KG1 (cell line): ENCODE measurements around the gene VPS26B.
"Not testable (repeated sequence)": the region's sequence is repeated elsewhere in the genome, so short reads cannot be mapped to it uniquely, and the experiment has no call there.

Experiments
- DNase-seq: peaks from one replicate; lab custom pipeline; 2025; lab: John Stamatoyannopoulos, UW

VPS26B gene

GRCh38 chr11:134231958-134232659, 7.6 kb downstream of the VPS26B start:
- DNase-seq = peak; percentile 33

GRCh38 chr11:134233729-134234179, 9.3 kb downstream of the VPS26B start:
- no peak for DNase-seq

GRCh38 chr11:134235399-134235798, 10.9 kb downstream of the VPS26B start:
- DNase-seq = no peak

GRCh38 chr11:134236834-134237556, 12.5 kb downstream of the VPS26B start:
- no peak for DNase-seq

- no peak for DNase-seq
Measured at GRCh38 chr11:134237557-134237922, 13.1 kb downstream of the VPS26B start.

- no peak for DNase-seq
Measured at GRCh38 chr11:134238956-134239355, 14.5 kb downstream of the VPS26B start.

GRCh38 chr11:134240592-134240991, 16.1 kb downstream of the VPS26B start:
- DNase-seq = no peak

GRCh38 chr11:134242376-134242775, 17.9 kb downstream of the VPS26B start:
- DNase-seq = no peak

- no peak for DNase-seq
Measured at GRCh38 chr11:134243913-134244312, 19.4 kb downstream of the VPS26B start.

- DNase-seq = no peak
Measured at GRCh38 chr11:134244593-134244992, 20.1 kb downstream of the VPS26B start.

GRCh38 chr11:134245434-134245833, 21.0 kb downstream of the VPS26B start:
- no peak for DNase-seq

- DNase-seq = no peak
Measured at GRCh38 chr11:134246100-134246499, 21.6 kb downstream of the VPS26B start.

- no peak for DNase-seq
Measured at GRCh38 chr11:134246678-134247077, 22.2 kb downstream of the VPS26B start.

- no peak for DNase-seq
Measured at GRCh38 chr11:134248910-134249480, 24.5 kb downstream of the VPS26B start.

- no peak for DNase-seq
Measured at GRCh38 chr11:134250246-134250645, 25.8 kb downstream of the VPS26B start.

- no peak for DNase-seq
Measured at GRCh38 chr11:134250675-134251074, 26.2 kb downstream of the VPS26B start.

- DNase-seq = no peak
Measured at GRCh38 chr11:134252346-134253187, 28.1 kb downstream of the VPS26B start.

GRCh38 chr11:134253188-134253993, 28.9 kb downstream of the VPS26B start, which contains the start of the genes ACAD8 and THYN1:
TSS of gene ACAD8 (plus strand) at chr11:134253568. CDS start at chr11:134253601, 33 bp downstream.
TSS of gene THYN1 (minus strand) at chr11:134253352. CDS start at chr11:134252882, 470 bp downstream.
- DNase-seq = peak; percentile 99

GRCh38 chr11:134254433-134255183, 30.1 kb downstream of the VPS26B start:
- no peak for DNase-seq

GRCh38 chr11:134255184-134255561, 30.7 kb downstream of the VPS26B start:
- DNase-seq = not testable (repeated sequence)
